T-helper 2 cell (primary cell): ENCODE data around the gene OGN.

Experiments used
- DNase-seq, 5 experiments: peaks; one replicate each; pipeline versions ENCODE4 v3.0.0 to v3.0.0-alpha.2; 2012 to 2022

Gene OGN

DNA sequence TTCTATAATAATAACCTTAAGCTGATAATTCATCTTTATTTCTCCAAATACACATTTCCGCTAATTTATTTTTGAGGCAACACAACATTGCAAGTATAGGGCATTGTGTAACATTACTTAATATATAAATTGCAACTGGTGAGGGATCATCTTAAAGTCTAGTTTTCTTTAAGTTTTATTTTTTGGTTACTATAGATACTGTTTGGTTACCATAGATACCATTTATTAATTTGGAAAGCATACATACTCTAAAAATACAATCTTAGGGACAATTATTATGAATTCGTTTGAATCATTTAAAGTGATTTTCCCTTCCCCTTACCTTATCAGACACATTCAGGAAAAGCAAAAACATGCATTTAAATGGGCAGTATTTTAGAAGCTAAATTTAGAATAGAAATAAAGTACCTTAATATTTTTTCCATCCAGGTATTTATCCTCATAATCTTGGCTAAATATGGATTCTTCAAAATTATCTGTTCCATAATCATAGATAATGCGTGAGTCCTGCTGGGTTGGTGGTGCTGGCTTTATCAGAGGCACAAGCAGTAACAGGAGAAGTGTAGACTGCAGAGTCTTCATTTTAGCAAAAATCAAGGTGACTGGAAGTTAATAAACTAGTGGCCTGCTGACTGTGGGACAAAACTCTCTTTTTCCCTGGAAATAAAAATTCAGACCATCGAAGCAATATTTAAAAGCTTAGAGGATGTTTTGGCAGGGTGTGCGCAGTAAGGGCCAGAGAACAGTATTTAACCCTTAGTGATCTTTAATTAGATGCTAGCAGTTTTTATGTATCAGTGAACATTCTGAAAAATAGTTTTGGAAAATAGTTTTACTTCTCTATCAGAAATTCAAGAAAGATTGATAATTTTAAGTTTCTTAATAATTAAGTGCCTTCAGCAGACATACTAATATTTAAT lies 1.3 kb downstream of the OGN start:
- DNase-seq, result no peak

DNA sequence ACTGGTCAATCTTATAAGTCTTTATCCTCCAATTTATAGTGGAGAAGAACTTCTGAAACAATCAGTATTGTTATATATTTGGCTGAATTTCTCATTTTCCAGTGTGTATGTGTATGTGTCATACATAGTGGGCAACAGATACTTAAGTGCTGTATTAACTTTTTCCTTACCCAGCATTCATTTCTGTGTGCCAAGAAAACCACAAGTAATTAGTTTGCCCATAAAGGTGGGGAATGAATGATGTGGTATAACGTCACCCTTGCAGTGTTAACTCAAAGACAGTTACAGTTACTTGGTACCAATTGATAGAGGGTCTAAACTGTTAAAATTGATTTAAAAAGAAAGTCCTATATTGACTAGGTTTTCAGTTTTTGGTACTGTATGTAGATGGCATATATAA lies 2.0 kb downstream of the OGN start:
- DNase-seq, result no peak

DNA sequence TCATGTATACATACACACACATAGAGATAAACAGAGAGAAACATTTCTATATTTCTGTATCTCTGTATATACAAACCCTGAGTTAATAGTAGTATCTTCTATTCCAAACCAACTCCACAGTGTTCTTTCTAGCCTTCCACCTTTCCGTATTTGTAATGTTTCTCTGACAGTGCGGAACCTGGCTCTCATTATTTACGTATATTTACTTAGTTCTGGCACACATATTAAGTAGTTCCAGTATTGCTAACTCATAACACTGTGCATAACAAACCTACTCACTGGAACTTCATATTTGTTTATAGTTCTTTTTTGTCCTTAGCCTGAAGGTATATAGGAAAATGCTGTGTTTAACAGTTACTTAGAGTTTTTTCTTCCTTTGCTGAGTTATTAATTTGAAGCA lies 6.5 kb downstream of the OGN start:
- no peak for DNase-seq

DNA sequence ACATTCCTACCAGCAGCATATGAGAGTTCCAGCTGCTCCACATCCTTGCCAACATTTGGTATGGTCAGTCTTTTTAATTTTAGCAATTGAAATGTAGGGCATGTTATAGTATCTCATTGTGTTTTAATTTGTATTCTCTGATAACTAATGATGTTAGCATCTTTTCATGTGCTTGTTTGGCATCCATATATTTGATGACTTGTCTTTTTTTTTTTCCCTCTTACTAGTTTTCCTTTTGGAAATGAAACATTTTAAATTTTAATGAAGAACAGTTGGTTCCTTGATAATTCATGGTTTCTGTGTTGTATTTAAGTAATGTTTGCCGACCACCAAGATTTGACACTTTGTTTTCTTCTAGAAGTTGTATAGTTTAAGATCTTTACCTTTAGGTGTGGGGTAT lies 8.8 kb downstream of the OGN start:
- DNase-seq, result no peak

GRCh38 chr9:92393686-92394085 lies 10.7 kb downstream of the OGN start:
- DNase-seq, result no peak

DNA sequence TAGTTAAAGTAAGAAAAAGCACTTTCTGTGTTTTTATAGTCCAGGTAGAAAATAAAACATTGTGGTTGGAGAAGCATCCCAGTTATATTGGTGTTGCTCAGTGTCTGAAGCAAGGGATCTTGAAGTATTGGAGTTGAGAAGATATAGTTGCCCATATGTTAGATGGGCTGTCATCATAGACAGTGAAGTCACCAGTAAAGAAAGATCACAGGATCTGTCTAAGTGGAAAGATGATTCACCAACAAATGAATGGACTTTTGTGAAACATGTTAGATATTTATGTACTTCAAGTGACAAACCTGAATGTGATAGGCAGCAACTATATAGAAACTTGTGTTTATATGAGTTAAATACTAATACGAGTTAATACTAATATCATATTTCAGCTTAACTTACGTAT lies 11.7 kb downstream of the OGN start:
- DNase-seq, result no peak

- DNase-seq, result no peak
Measured at GRCh38 chr9:92385953-92386352, 18.4 kb downstream of the OGN start.

GRCh38 chr9:92385477-92385876 lies 18.9 kb downstream of the OGN start:
- DNase-seq, result no peak

- DNase-seq, result no peak
Measured at GRCh38 chr9:92385001-92385400, 19.4 kb downstream of the OGN start.

GRCh38 chr9:92384375-92384774 lies 20.0 kb downstream of the OGN start:
- DNase-seq, result no peak

DNA sequence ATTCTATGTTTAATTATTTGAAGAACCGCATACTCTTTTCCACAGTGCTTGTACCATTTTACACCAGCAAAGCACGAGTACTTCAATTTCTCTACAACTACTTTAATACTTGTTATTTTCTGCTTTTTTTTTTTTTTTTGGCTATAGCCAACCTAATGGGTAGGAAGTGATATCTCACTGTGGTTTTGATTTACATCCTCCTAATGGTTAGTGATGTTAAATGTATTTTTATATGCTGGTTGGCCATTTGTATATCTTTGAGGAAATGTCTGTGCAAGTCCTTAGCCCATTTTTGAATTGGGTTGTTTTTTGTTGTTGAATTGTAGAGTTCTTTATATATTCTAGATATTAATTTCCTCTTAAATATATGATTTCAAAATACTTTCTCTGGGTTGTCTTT lies 22.6 kb downstream of the OGN start:
- DNase-seq, result no peak

GRCh38 chr9:92380603-92381002 lies 23.8 kb downstream of the OGN start:
- DNase-seq, result no peak

- no peak for DNase-seq
Measured at GRCh38 chr9:92378865-92379560, 25.4 kb downstream of the OGN start.

GRCh38 chr9:92377876-92378275 lies 26.5 kb downstream of the OGN start:
- DNase-seq, result no peak

- DNase-seq, result no peak
Measured at GRCh38 chr9:92373167-92373566, 31.2 kb downstream of the OGN start.

GRCh38 chr9:92369075-92369474 lies 35.3 kb downstream of the OGN start:
- no peak for DNase-seq

DNA sequence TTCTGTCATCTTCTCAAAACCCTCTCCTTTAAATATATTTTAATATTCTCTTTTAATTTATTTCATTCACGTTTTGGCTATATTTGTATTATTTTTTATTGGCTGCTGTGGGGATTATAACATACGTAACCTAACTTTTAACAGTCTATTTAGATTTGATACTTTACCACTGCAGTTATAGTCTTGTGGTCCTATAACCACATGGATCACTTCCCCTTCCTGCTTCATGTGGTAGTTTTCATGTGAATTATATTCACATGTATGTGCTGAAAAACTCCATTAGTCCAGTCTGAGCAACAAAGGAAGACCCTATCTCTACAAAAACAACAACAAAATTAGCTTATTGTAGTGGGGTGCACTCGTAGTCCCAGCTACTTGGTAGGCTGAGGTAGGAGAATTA lies 44.3 kb downstream of the OGN start:
- no peak for DNase-seq

- no peak for DNase-seq
Measured at GRCh38 chr9:92359394-92359995, 44.9 kb downstream of the OGN start.

DNA sequence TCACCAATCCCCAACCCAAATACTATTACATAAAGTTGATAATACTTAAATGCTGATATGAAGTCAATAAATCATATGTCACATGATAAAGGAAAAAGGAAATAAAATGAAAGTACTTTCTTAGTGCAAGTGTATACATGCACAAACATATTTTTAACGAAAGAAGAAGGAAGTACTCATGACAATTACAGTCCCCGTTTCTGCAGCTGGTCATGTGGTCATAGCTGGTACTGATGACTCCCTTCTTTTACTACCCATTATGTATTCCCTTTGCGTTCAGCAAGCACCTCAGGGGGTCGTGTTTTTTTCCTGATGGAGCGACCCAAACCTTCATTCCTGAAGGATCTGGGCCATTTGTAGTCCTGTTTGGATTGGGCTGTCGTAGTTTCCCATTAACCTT lies 51.3 kb downstream of the OGN start:
- no peak for DNase-seq

DNA sequence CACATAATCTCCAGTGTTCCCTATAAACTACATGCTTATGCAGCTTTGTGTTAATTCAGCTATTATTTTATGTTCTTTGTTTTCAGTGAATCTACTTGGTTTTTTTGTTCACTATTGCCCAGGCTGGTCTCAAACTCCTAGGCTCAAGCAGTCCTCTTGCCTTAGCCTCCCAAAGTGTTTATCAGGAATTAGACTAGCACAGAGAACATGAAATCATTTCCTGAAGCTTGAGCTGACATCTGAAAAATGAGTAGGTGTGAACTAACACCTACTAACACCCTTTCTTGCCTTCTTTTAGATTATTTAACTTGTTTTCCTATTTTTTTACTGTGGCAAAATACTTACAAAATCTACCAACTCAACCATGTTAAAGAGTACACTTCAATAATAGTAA lies 53.6 kb downstream of the OGN start:
- no peak for DNase-seq

DNA sequence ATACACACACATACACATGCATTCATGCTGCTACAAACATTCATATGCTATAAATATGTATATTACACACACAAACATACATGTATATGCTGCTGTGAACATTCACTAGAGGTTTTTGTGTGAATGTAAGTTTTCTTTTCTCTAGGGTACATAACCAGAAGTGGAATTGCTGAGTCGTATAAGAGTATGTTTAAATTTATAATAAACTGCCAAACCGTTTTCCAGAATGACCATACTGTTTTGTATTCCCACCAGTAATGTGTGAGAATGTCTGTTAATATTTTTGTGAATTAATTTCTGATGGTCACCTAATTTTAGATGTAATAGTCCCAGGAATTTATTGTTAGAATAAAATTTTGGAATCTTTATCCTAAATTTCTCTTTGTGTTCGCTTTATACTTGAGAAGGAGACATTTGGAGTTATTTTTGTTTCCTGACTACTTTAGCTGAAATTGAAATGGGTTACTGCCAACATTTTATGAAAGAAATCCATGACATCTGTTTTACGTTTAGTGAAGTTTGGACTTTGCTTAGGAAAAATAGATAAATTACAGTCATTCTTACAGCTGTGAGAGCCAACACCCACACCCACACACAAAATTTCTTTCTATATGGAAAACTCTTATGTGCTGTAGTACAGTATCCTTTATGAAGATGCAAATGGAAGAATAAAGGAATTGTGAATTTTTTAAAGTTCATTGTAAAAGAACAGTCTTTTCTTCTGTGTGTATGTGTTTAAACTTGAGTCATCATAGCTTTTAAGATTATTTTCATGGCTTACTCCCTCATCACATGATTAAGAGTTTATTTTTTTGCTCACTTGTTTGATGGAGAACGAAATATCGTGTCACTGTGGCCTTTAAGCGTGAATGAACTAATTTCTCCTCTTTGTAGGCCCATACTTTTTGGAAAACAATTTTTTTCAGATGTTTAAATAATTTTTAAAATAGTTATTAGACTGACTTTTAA lies 54.3 kb downstream of the OGN start:
- no peak for DNase-seq

DNA sequence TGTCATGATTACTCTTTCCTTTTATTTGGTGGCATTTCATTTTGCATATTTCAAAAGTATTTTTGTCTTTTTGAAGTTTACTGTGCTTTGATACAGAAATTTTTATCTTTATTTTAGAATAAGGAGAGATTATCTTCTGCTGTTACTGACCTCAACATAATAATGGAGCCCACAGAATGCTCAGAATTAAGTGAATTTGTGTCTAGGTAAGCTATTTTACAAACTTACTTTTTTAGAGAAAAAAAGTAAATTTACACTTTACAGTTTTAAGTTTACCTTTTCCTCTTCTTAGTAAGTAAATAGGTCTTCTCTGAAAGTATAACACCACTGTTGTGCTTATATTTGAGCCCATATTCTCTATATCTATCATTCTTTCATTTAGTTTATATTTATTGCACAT lies 58.8 kb downstream of the OGN start:
- DNase-seq, result no peak
